Sigmoid colon (tissue), 4 donors: ENCODE data around the gene HMHB1.

Source experiments
- POLR2A ChIP-seq, 2 donors: fragments of 450-650 bp; IDR thresholded peaks; one replicate each; pipeline ENCODE4 v1.6.1; 2016; ENCODE audit warnings: antibody characterized with exemption in 2 of 2, mild to moderate bottlenecking in 2 of 2, moderate library complexity in 2 of 2
- POLR2AphosphoS5 ChIP-seq, 4 donors: sonication (generic); formaldehyde crosslinking; IDR thresholded peaks; one replicate each; pipeline ENCODE4 v1.6.1; 2017; ENCODE audit warnings: antibody characterized with exemption in 4 of 4
- TF ChIP-seq, protein P1 (sequence below), 4 experiments: fragments of 450-650 bp in 3 of 4; fragments of 200-600 bp in 1 of 4; IDR thresholded peaks; one replicate each; pipeline ENCODE4 v1.5.1; 2016 to 2019; ENCODE audit warnings: antibody characterized with exemption in 4 of 4, mild to moderate bottlenecking in 3 of 4, moderate library complexity in 2 of 4

DNA sequence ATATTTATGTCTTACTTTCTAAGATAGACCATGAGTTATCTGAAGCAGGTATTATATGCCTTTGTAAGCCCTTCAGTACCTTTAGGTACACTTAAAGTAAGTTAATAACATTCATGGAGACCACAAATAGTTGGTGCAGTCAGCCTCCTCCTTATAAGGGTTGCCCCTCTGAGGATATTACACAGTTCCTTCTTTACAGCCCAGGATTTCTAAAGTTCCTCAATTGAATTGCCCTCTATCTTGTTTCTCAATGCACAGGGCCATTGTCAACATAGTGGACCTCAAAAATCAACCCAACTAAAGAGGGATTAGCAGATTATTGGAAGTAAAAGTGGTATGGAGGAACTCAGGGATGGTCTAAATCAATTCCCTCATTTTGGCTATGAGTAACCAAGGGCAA lies 50.3 kb downstream of the HMHB1 start:
- TF ChIP-seq, protein P1, sequence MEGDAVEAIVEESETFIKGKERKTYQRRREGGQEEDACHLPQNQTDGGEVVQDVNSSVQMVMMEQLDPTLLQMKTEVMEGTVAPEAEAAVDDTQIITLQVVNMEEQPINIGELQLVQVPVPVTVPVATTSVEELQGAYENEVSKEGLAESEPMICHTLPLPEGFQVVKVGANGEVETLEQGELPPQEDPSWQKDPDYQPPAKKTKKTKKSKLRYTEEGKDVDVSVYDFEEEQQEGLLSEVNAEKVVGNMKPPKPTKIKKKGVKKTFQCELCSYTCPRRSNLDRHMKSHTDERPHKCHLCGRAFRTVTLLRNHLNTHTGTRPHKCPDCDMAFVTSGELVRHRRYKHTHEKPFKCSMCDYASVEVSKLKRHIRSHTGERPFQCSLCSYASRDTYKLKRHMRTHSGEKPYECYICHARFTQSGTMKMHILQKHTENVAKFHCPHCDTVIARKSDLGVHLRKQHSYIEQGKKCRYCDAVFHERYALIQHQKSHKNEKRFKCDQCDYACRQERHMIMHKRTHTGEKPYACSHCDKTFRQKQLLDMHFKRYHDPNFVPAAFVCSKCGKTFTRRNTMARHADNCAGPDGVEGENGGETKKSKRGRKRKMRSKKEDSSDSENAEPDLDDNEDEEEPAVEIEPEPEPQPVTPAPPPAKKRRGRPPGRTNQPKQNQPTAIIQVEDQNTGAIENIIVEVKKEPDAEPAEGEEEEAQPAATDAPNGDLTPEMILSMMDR (IDR thresholded peaks at IDR 0.05), result no peak
- TF ChIP-seq POLR2A (IDR thresholded peaks at IDR 0.05), result no peak
- TF ChIP-seq POLR2AphosphoS5 (IDR thresholded peaks at IDR 0.05), result no peak
